Nasal cavity respiratory epithelium epithelial cell of viscerocranial mucosa (primary cell): ENCODE data around the gene RELCH. TPM values are rescaled to one million over a fixed set of nuclear protein-coding genes. Genes with fewer than 3 reads are reported as not detected.

Experiments used
- total RNA-seq: library from RNA; depleted of rRNA; stranded (reverse); fragments of >200 nt; gene quantifications from 2 replicates; pipeline ENCODE4 v1.2.3, GENCODE V29; 2014

RELCH gene, protein sequence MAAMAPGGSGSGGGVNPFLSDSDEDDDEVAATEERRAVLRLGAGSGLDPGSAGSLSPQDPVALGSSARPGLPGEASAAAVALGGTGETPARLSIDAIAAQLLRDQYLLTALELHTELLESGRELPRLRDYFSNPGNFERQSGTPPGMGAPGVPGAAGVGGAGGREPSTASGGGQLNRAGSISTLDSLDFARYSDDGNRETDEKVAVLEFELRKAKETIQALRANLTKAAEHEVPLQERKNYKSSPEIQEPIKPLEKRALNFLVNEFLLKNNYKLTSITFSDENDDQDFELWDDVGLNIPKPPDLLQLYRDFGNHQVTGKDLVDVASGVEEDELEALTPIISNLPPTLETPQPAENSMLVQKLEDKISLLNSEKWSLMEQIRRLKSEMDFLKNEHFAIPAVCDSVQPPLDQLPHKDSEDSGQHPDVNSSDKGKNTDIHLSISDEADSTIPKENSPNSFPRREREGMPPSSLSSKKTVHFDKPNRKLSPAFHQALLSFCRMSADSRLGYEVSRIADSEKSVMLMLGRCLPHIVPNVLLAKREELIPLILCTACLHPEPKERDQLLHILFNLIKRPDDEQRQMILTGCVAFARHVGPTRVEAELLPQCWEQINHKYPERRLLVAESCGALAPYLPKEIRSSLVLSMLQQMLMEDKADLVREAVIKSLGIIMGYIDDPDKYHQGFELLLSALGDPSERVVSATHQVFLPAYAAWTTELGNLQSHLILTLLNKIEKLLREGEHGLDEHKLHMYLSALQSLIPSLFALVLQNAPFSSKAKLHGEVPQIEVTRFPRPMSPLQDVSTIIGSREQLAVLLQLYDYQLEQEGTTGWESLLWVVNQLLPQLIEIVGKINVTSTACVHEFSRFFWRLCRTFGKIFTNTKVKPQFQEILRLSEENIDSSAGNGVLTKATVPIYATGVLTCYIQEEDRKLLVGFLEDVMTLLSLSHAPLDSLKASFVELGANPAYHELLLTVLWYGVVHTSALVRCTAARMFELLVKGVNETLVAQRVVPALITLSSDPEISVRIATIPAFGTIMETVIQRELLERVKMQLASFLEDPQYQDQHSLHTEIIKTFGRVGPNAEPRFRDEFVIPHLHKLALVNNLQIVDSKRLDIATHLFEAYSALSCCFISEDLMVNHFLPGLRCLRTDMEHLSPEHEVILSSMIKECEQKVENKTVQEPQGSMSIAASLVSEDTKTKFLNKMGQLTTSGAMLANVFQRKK
- total RNA-seq: 42.4 and 50.3 TPM in 2 replicates

DNA sequence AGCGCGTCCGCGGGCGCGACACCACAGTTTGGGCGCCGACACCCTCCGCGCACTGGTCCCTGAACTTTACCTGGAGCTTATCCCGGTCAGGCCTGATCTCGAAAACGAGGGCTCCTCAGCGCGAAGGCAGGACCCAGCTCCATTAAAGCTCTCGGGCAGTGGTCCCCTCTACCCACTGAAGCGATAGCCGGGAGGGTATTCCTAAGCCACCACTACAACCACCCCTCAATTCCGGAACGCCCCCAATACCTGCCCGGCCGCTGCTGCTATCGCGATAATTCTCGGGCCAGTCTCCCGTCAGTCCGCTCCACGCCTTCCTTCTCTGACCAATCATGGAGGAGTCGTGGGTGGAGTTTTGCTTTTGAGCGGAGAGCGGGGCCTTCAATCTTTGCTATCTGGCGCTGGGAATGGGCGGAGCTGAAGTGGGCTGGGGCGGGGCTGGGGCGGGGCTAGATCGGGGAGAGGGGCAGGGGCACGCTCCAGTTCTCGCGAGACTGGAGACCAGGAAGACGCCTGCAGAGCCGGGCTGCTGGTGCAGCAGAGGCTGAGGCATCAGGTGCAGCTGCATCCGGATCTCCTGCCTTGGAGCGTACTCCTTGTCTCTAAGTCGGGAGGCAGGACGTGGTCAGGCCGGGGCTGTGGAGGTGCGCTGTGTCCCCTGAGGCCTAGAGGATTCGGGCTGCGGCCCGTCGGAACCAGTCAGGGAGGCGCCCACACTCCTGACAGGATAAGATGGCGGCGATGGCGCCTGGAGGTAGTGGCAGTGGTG is at the start of gene RELCH, which contains the start of gene PIGN:
RELCH (plus strand) TSS at position 482 of the 769 bp plus-strand sequence; CDS start at position 733, 251 bp downstream.
PIGN (minus strand) TSS at position 283 of the 769 bp plus-strand sequence. CDS start 25,703 bp downstream, outside the sequence.

DNA sequence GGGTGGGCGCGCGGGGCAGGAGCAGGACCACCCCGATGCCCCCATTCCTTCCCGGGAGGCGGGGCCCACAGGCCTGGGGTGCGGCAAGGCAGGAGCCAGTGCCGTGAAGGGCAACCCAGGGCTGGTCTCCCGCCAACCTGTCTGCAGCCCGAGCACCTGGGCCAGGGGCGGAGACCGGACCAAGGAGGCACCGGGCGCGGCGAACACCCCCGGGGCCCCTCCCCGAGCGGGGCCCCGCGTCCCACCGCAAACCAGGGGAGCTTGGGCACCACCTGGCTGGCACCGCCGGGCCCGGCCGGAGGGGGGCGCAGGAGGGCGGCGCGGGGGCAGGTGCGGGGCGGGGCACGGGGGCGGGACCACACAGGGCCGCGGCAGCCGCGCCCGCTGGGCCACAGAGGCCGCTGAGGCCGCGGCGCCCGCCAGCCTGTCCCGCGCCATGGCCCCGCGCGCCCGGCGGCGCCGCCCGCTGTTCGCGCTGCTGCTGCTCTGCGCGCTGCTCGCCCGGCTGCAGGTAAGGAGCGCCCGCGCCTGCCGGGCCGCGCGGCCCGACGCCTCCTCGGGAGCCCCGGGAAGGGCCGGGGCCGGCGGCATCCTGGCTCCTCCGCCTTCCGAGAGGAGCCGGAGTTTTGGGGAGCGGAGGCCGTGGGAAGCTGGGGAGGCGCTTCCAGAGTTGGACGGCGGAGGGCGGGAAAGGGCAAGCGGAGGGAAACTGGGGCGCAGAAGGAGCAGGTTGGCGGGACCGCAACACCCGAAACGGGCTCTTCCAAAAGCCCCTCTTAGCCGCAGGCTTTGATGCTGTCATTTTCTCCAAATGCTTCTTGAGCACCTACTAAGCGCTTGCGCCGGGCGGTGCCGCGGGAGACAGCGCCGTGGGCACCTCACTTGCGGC is 138.1 kb downstream of the RELCH start, which contains the start of gene TNFRSF11A:
TNFRSF11A (plus strand) TSS at position 394 of the 889 bp plus-strand sequence; CDS start at position 437, 43 bp downstream.

Other genes with a start within 250 kb of the RELCH start
- 55.5 and 66.0 TPM in 2 replicates for gene PIGN, start 199 bp upstream of the RELCH start, total RNA-seq
- 0.34 and 1.00 TPM in 2 replicates for gene TNFRSF11A, start 138.1 kb downstream of the RELCH start, total RNA-seq